ENCODE results near the gene ZNF316. TPM values are rescaled to one million over a fixed set of nuclear protein-coding genes. Genes with fewer than 3 reads are reported as not detected.

ZNF316 gene
- total and polyA plus RNA-seq, 10 of the 15 experiments (the other 5 are each of a cell fraction or from before 2014, with no cell fraction given) = 0.03 to 28.9 (median 5.7) TPM

DNA sequence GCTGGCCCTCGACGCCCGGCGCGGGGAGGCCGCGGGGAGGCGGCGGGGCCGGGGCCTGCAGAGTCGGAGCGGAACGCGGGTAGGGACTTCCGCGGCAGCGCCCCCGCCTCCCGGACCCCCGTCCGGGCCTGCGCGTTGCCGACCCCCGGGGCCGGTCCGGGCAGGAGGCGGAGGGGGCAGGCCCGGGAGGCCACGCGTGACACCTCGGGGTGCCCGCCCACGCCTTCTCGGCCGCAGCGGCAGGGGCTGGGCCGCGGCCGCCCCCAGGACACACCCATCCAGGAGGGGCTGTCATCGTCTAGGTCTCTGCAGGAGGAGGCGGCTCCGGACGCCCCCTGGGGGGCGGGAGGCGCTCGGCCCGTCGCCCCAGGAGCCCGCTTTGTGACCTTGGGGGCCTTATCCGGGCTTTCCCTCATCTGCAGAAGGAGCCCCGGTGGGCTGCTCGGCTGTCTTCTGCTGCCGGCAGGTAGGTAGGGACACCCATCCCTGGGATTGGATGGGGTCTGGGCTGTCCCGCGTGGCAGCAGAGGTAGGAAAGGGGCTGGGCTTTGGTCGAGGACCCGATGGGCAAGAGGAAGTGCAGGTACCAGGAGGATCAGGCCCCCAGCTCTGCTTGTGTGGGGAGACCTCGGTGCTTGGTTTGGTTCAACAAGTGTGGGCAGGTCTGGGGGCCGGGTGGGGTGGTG, 569 bp downstream of the ZNF316 start (continued):
- TF ChIP-seq, protein P1, sequence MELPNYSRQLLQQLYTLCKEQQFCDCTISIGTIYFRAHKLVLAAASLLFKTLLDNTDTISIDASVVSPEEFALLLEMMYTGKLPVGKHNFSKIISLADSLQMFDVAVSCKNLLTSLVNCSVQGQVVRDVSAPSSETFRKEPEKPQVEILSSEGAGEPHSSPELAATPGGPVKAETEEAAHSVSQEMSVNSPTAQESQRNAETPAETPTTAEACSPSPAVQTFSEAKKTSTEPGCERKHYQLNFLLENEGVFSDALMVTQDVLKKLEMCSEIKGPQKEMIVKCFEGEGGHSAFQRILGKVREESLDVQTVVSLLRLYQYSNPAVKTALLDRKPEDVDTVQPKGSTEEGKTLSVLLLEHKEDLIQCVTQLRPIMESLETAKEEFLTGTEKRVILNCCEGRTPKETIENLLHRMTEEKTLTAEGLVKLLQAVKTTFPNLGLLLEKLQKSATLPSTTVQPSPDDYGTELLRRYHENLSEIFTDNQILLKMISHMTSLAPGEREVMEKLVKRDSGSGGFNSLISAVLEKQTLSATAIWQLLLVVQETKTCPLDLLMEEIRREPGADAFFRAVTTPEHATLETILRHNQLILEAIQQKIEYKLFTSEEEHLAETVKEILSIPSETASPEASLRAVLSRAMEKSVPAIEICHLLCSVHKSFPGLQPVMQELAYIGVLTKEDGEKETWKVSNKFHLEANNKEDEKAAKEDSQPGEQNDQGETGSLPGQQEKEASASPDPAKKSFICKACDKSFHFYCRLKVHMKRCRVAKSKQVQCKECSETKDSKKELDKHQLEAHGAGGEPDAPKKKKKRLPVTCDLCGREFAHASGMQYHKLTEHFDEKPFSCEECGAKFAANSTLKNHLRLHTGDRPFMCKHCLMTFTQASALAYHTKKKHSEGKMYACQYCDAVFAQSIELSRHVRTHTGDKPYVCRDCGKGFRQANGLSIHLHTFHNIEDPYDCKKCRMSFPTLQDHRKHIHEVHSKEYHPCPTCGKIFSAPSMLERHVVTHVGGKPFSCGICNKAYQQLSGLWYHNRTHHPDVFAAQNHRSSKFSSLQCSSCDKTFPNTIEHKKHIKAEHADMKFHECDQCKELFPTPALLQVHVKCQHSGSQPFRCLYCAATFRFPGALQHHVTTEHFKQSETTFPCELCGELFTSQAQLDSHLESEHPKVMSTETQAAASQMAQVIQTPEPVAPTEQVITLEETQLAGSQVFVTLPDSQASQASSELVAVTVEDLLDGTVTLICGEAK (IDR thresholded peaks at IDR 0.05; ENCODE audit: borderline replicate concordance) = no peak
- no peak for TF ChIP-seq TARDBP (IDR thresholded peaks at IDR 0.05; ENCODE audit: borderline replicate concordance)
- TF ChIP-seq NR2F1 (conservative IDR thresholded peaks at IDR 0.05) = peak; percentile 77
- TF ChIP-seq KAT2A (conservative IDR thresholded peaks at IDR 0.05; ENCODE audit: control insufficient read depth, low read depth, low read length) = no peak
- TF ChIP-seq, protein P2, sequence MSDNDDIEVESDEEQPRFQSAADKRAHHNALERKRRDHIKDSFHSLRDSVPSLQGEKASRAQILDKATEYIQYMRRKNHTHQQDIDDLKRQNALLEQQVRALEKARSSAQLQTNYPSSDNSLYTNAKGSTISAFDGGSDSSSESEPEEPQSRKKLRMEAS (IDR thresholded peaks at IDR 0.05; ENCODE audit: low read depth, low read length) = no peak
- TF ChIP-seq ZSCAN29 (IDR thresholded peaks at IDR 0.05) = 0 out of 2 replicates have a peak, but pooled peaks have one; percentile 21
- TF ChIP-seq, protein P3, sequence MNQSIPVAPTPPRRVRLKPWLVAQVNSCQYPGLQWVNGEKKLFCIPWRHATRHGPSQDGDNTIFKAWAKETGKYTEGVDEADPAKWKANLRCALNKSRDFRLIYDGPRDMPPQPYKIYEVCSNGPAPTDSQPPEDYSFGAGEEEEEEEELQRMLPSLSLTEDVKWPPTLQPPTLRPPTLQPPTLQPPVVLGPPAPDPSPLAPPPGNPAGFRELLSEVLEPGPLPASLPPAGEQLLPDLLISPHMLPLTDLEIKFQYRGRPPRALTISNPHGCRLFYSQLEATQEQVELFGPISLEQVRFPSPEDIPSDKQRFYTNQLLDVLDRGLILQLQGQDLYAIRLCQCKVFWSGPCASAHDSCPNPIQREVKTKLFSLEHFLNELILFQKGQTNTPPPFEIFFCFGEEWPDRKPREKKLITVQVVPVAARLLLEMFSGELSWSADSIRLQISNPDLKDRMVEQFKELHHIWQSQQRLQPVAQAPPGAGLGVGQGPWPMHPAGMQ (IDR thresholded peaks at IDR 0.05; ENCODE audit: borderline replicate concordance) = no peak
- TF ChIP-seq MYB (IDR thresholded peaks at IDR 0.05; ENCODE audit: borderline replicate concordance, low read depth, low read length) = no peak
- no peak for TF ChIP-seq RFX5 (IDR thresholded peaks at IDR 0.05; ENCODE audit: low read depth, low read length)
- TF ChIP-seq RUNX3 (IDR thresholded peaks at IDR 0.05; ENCODE audit: low read length) = peak; percentile 26; the same call in 1 of the 2 replicates
- TF ChIP-seq, protein P4, sequence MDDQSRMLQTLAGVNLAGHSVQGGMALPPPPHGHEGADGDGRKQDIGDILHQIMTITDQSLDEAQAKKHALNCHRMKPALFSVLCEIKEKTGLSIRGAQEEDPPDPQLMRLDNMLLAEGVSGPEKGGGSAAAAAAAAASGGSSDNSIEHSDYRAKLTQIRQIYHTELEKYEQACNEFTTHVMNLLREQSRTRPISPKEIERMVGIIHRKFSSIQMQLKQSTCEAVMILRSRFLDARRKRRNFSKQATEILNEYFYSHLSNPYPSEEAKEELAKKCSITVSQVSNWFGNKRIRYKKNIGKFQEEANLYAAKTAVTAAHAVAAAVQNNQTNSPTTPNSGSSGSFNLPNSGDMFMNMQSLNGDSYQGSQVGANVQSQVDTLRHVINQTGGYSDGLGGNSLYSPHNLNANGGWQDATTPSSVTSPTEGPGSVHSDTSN (IDR thresholded peaks at IDR 0.05; ENCODE audit: insufficient replicate concordance, low read depth, low read length) = no peak
- no peak for TF ChIP-seq SUZ12 (IDR thresholded peaks at IDR 0.05; ENCODE audit: unreplicated experiment)
- TF ChIP-seq, protein P5, sequence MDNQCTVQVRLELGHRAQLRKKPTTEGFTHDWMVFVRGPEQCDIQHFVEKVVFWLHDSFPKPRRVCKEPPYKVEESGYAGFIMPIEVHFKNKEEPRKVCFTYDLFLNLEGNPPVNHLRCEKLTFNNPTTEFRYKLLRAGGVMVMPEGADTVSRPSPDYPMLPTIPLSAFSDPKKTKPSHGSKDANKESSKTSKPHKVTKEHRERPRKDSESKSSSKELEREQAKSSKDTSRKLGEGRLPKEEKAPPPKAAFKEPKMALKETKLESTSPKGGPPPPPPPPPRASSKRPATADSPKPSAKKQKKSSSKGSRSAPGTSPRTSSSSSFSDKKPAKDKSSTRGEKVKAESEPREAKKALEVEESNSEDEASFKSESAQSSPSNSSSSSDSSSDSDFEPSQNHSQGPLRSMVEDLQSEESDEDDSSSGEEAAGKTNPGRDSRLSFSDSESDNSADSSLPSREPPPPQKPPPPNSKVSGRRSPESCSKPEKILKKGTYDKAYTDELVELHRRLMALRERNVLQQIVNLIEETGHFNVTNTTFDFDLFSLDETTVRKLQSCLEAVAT (IDR thresholded peaks at IDR 0.05) = no peak
- 0 out of 2 replicates have a peak, but pooled peaks have one; percentile 36 for TF ChIP-seq TCF3 (IDR thresholded peaks at IDR 0.05; ENCODE audit: borderline replicate concordance, insufficient read depth, low read depth, low read length)
- TF ChIP-seq, protein P6, sequence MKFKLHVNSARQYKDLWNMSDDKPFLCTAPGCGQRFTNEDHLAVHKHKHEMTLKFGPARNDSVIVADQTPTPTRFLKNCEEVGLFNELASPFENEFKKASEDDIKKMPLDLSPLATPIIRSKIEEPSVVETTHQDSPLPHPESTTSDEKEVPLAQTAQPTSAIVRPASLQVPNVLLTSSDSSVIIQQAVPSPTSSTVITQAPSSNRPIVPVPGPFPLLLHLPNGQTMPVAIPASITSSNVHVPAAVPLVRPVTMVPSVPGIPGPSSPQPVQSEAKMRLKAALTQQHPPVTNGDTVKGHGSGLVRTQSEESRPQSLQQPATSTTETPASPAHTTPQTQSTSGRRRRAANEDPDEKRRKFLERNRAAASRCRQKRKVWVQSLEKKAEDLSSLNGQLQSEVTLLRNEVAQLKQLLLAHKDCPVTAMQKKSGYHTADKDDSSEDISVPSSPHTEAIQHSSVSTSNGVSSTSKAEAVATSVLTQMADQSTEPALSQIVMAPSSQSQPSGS (IDR thresholded peaks at IDR 0.05; ENCODE audit: low read length) = no peak
- TF ChIP-seq NR2C2 (IDR thresholded peaks at IDR 0.05; ENCODE audit: borderline replicate concordance, control insufficient read depth, insufficient read length, low read depth) = no peak
